ENCODE measurements around the gene KRTAP10-5. TPM values are rescaled to one million over a fixed set of nuclear protein-coding genes. Genes with fewer than 3 reads are reported as not detected.
"Not testable (repeated sequence)": the region's sequence is repeated elsewhere in the genome, so short reads cannot be mapped to it uniquely, and the experiment has no call there.

The KRTAP10-5 gene, protein sequence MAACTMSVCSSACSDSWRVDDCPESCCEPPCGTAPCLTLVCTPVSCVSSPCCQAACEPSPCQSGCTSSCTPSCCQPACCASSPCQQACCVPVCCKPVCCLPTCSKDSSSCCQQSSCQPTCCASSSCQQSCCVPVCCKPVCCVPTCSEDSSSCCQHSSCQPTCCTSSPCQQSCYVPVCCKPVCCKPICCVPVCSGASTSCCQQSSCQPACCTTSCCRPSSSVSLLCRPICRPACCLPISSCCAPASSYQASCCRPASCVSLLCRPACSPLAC
- not detected for polyA plus RNA-seq (ENCODE audit: insufficient read depth in 1 of 5, insufficient read length in 5 of 5, low replicate concordance in 1 of 5)
- long read RNA-seq, donor 1 = 0 reads
- long read RNA-seq, donor 2, partial matches to known transcripts = 0 of 1 reads
- long read RNA-seq, donor 2, other reads (novel, unspliced or antisense) = 0 of 1 reads
- long read RNA-seq, donor 3 = 0 reads
- long read RNA-seq, donor 4 = 0 reads
- long read RNA-seq, donor 5 = 0 reads
- long read RNA-seq, donor 6 = 0 reads
- long read RNA-seq, donor 7 = 0 reads
- long read RNA-seq, donor 8 = 0 reads

DNA sequence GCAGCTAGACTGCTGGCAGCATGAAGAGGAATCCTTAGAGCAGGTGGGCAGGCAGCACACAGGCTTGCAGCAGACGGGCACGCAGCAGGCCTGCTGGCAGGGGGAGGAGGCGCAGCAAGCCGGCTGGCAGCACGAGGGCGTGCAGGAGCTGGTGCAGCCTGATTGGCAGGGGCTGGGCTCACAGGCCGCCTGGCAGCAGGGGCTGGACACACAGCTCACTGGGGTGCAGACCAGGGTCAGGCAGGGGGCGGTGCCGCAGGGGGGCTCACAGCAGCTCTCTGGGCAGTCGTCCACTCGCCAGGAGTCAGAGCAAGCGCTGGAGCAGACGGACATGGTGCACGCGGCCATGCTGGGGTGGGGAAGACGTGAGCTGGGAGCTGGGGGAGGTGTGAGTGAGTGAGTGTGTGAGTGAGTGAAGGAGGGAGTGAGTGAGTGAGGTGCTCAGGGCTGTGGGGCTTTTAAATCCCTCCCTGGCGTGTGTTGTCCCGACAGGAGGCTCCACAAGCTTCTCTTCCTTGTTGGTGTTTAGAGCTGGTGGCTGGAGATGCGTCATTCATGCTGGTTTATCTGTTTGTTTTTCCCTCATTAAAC, at the start of gene KRTAP10-5:
Gene KRTAP10-5 (minus strand): TSS at position 374 of the 591 bp plus-strand sequence. CDS start 26 bp downstream, at position 348.
- not testable (repeated sequence) for DNase-seq

DNA sequence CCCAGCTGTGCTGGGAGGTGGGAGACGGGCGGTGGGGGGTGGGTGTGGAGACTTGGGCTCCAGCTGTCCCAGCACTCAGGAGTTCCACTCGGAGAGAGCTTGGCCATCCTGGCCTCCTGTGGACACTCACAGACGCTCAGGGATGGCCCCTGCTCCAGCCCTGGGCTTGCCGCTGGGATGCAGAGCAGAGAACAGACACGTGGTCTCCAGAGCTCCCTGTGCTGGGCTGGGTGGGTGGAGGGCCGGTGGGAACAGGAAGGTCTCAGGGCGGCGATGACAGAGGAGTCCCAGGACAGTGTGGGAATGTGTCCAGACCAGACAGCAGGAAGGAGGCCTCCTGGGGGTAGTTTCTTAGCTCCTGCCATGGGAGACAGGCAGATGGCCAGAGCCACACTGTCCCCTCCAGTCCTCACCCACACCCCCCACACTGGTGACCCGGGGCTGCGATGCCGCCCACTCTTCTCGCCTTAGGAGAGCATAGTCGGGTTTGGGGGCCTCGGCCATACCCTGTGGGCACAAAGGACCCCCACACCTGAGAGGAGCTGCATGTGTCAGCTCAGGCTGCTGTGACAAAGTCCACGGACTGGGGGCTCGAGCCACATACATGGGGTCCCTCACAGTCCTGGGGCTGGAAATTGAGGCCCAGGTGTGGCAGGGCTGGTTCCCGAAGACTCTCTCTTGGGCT, 48.4 kb upstream of the KRTAP10-5 start:
- no peak for DNase-seq

DNA sequence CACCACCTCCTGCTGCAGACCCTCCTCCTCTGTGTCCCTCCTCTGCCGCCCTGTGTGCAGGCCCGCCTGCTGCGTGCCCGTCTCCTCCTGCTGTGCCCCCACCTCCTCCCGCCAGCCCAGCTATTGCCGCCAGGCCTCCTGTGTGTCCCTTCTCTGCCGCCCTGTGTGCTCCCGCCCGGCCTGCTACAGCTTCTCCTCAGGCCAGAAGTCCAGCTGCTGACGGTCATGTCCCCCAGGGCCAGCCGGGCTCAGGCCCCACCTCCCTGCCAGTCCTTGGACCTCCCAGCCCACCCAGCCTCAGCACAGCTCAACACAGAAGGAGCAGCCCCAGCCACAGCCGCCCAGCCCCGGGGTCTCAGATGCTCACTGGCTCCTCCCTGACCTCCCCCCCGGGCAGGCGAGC, 47.4 kb upstream of the KRTAP10-5 start:
- not testable (repeated sequence) for DNase-seq

DNA sequence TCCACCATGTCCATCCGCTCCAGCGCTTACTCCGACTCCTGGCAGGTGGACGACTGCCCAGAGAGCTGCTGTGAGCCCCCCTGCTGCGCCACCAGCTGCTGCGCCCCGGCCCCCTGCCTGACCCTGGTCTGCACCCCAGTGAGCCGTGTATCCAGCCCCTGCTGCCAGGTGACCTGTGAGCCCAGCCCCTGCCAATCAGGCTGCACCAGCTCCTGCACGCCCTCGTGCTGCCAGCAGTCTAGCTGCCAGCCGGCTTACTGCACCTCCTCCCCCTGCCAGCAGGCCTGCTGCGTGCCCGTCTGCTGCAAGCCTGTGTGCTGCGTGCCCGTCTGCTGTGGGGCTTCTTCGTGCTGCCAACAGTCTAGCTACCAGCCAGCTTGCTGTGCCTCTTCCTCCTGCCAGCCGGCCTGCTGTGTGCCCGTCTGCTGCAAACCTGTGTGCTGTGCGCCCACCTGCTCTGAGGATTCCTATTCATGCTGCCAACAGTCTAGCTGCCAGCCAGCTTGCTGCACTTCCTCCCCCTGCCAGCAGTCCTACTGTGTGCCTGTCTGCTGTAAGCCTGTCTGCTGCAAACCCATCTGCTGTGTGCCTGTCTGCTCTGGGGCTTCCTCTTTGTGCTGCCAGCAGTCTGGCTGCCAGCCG, 46.9 kb upstream of the KRTAP10-5 start:
- not testable (repeated sequence) for DNase-seq

DNA sequence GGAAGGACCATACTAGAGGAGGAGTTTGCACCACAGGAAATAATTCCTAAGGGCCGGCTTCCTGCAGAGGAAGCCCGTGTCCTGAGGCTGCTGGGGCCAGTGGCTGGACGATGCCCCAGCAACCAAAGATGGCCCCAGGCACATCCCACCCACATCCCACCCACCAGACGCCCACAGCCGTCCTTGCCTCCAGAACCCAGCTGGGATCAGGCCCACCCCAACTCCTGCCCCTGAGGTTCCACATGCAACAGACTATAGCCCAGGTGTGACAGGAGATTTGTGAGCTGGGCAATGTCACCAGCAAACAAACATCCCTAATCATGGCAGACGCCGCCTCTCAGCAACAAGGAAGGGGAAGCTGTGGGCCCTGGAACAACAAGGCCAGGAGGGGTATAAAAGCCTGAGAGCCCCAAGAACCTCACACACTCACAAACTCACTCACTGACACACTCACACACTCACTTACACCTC, 46.3 kb upstream of the KRTAP10-5 start, which contains the start of gene KRTAP10-9:
Gene KRTAP10-9 (plus strand): TSS at position 421 of the 471 bp plus-strand sequence. CDS start 79 bp downstream, outside the sequence.
- DNase-seq = no peak

DNA sequence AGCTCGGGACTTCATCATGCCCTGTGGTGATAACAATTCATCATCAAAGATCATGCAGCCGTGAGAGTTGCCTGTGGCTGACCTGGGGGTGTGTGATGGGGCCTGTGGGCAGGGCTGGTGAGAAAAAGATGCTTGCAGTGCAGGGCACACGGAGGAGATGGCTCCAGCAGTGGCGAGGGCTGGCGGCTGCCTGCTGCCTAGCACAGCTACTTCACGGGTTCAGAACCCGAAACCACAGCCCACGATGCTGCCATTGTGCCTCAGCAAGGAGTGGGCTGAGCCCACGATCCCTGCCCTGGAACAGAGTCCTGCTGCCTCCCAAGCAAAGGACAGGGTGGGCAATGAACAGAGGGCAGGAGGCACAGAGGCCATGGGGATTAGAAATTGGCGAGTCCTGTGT, 45.9 kb upstream of the KRTAP10-5 start:
- DNase-seq = no peak

DNA sequence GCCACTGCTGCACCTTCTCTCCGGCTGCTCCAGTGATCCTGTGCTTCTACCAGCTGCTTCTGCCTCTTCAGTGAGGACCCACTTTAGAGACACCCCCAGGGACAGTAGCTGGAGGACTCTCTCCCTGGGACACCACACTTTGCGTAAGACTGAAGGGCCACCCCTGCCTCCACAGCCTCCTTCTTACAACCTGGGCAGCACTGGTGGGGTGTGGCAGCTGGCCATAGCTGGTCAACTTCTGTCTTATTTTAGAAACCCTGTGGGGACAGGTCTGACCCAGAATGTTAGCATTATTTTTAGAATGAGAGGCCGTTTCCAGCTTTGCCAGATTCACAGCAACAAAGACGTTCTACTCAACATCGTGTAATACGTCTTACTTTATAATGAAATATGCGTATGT, 45.4 kb upstream of the KRTAP10-5 start:
- no peak for DNase-seq

DNA sequence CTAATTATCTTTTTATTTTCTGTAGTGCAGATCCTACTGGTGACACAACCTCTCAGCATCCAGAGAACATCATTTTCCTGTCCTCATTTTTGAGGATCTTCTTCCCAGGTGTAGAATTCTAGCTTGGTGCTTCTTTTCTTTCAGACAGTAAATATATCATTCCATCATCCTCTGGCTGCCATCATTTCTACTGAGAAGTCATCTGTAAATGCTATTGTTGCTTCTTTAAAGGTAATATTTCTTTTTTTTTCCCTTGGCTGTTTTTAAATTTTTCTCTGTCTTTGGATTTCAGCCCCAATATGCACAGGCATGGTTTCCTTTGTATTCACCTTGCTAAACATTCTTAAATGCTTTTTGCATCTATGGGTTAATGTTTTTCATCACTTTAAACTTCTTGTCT, 43.2 kb upstream of the KRTAP10-5 start:
- no peak for DNase-seq

DNA sequence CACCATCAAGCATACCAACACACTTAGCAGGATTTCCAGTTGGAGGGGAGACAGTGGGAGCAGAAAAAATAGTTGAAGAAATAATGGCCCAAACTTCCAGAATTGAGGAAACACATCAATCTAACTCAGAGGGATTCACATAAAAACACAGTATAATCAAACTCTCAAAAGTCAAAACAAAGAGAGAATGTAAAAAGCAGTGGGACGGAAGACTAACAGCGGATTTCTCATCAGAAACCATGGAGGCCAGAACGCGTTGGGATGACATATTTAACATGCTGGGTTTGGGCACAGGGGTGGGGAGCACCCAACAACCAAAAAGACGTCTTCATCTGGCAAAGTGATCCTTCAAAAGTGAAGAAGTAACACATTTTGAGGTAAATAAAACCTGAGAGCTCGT, 39.5 kb upstream of the KRTAP10-5 start:
- DNase-seq = no peak

DNA sequence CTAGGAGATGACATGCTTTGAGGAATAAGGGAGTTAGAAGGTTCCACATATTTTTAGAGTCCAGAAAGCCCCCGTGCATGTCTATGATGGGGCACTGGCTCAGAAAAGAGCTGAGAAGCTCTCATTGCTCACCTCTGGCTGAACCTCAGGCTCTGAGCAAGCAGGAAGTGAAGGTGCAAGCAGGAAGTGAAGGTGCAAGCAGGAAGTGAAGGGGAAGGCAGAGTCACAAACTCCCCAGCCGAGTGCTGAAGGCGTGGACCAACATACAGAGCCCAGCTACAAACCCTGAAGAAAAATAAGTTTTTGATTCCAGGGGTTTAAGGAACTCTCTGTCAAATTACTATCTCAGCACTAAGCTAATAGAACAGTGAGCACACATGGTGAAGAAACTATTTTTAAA, 38.5 kb upstream of the KRTAP10-5 start:
- no peak for DNase-seq

DNA sequence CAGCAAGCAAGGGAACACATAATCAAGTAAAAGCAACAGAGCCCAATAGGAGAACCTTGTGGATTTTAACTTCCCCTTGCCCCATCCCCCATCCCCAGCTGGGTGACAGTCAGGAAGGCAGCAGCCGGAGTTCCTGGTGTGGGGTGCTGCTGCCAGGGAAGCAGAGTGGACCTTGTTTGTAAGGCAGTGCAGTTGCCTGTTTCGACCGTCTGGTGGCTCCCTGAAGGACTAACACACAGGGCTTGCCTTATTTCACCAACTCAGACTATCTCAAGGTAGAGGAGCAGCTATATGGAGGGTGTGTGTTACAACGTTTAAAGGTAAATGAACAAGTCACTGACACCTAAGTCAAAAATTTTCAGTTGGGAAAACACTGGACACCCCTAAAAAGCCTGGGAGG, 38.1 kb upstream of the KRTAP10-5 start:
- no peak for DNase-seq

DNA sequence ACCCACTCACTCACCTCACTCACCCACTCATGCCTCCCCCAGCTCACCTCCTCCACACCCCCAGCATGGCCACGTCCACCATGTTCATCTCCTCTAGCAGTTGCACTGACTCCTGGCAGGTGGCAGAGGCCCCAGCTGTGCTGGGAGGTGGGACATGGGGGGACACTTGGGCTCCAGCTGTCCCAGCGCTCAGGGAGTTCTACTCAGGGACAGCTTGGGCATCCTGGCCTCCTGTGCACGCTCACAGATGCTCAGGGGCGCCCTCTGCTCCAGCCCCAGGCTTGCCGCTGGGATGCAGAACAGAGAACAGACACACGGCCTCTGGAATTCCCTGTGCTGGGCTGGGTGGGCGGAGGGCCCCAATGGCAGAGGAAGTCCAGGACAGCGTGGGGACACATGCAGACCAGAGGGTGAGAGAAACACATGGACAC, 36.7 kb upstream of the KRTAP10-5 start:
- no peak for DNase-seq

DNA sequence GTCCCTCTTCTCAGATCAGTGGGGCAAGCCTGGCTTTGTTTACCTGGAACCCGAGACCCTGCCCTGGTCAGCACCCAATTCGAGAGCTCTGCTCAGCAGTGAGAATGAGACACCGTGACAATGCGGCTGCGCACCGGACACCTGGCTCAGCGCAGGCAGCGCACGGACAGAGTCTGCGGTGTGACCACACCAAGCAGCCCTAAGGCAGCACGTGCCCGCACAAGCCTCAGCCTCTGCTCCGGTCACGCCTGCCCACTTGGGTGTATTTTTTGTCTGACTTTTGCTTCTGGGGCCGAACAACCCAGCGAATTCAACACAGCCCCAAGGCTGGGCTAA, 36.2 kb upstream of the KRTAP10-5 start:
- DNase-seq = no peak

DNA sequence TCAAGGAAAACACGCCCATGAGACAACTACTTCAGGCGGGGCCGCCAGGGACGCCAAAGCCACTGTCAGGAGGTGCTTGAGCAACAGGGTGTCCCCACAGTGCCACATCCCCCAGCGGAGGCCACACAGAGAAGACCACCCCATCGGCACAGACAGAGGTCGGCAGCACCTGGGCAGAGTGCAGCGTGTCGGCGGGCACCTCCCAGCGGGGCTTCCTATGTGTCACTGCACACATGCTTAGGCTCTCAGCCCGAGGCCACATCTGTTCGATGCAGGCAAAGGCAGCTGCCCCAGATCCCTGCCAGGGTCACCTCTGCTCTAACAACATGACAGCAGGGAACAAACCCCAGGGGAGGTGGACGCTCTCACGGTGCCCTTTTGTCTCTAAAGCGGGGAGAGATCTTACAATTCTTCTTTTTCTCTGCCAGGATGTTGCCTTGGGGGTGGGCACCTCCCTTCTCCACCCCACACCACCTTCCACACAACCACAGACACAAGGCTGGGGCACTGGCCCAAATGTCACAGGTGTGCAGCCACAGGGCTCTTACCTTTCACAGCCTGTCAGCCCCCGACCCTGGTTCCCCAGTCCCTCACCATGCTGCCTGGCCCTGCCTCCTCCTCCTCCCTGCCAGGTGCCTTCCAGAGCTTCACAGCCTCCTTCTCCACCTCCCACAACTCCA, 35.6 kb upstream of the KRTAP10-5 start:
- DNase-seq = no peak

DNA sequence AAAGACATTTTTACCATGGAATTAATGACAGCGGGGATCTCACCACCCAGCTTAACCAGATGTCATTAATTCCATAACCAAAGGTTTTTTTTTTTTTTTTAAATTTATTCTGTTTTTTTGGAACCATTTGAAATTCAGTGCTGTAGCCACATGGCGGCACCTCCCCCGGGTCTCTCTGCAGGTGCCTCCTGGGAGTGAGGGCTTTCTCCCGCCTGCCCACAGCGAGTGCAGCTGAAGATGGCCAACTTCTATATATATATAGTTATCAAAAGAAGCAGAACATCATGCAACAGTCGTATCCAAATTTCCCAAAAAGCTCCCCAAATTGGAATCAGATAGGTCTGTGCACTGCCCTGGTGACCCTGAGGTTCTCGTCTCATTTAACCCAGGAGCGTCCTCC, 35.1 kb upstream of the KRTAP10-5 start:
- DNase-seq = no peak

DNA sequence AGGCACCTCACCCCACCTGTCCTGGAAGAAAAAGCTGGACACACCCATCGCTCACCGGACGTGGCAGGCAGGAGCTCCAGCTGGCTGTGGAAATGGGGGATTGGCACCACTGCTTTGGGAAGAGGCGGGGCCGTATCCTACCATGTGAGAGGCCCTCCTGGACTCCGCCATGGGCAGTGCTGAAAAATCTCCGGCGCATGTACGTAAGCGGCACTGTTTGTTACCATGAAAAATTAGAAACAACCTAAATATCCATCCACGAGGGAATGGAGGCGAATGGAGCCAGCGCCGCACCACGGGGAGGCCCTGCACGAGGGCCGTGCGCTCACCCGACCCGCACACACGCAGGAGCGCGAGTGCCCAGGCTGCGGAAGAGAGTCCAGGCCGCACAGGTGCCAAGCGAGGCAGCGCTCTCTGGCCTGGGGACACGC, 34.6 kb upstream of the KRTAP10-5 start:
- DNase-seq = no peak

DNA sequence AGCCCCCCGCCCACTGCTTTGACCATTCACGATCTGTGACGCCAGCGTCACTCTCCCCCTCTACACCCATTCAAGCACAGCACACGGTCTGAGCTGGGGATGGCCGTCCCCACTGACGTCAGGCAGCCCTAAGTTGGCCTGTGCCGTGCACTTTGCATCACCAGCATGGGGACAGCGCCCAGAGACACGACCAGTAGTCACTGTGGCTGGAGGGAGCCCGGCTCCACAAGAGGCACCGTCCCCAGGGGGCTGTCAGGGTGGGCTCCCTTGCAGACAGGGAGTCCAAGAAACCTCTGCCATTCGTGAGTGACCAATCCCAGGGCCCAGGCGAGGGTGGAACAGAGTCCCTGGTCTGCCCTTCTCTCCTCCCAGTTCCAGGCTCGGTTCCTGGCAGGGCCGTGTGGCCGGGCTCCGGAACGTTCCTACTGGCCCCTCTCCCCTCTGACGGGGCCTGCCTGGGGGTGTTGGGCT, 33.8 kb upstream of the KRTAP10-5 start:
- DNase-seq = no peak

DNA sequence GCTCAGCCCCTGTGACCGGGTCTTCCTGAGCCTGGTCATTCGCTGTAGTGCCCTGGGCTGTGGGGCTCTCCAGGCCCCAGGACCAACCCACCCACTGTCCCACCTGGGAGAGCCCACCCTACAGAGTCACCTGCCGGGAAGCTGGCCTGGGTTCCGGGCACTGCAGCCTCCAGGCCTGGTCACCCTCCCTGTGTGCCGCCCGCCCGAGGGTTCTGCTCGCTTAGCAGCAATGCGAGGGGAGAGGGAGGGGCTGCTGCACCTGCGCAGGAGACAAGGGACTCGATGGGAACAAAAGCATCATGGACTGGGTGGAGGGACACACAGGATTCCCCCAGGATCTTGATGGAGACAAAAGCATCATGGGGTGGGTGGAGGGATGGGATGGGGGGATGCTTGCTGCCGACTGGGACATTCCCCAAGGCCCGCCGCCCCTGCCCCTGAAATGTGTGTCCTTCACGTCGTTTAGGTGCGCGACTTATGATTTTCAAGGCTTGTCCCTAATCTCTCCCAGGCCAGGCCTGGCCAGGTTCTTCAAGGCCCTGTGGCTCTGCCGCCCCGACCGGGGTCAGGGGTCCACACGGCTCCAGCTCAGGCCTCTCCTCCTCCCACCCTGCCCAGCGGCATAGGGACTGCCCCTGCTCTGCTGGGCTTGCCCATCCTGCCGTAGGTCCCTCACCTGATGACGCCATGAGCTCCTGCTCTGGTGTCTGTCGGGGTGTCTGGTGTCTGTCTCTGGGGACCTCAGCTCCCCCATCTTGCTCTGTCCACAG, 33.2 kb upstream of the KRTAP10-5 start:
- DNase-seq = no peak

DNA sequence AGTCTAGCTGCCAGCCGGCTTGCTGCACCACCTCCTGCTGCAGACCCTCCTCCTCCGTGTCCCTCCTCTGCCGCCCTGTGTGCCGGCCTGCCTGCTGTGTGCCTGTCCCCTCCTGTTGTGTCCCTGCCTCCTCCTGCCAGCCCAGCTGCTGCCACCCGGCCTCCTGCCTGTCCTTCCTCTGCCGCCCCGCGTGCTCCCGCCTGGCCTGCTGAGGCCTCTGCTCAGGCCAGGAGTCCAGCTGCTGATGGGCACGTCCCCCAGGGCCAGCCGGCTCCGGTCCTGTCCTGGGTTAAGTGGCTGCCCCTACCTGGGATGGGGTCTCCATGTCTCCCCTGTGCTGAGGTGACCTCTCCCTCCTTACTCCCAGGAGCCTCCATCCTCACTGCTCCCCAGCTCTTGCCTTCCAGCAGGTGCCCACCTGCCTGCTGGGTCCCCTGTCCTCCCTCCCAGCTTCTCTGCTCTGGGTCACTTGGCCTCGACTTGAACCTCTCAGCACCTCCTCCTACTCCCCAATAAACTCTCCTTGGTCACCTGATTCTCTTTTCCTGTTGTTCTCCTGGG, 32.3 kb upstream of the KRTAP10-5 start:
- DNase-seq = no peak

DNA sequence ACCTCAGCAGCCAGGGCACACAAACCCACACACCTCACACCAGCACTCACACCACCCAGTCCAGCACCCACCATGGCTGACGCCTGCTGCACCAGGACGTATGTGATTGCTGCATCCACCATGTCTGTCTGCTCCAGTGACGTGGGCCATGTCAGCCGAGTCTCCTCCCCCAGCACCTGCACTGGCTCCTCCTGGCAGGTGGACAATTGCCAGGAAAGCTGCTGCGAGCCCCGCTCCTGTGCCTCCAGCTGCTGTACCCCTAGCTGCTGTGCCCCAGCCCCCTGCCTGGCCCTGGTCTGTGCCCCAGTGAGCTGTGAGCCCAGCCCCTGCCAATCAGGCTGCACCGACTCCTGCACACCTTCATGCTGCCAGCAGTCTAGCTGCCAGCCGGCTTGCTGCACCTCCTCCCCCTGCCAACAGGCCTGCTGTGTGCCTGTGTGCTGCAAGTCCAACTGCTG, 31.7 kb upstream of the KRTAP10-5 start, which contains the start of gene KRTAP10-8:
Gene KRTAP10-8 (plus strand): TSS at position 51 of the 458 bp plus-strand sequence. CDS start 22 bp downstream, at position 73.
- DNase-seq = no peak
